Measurements from ENCODE around the gene TFPI.

DNA sequence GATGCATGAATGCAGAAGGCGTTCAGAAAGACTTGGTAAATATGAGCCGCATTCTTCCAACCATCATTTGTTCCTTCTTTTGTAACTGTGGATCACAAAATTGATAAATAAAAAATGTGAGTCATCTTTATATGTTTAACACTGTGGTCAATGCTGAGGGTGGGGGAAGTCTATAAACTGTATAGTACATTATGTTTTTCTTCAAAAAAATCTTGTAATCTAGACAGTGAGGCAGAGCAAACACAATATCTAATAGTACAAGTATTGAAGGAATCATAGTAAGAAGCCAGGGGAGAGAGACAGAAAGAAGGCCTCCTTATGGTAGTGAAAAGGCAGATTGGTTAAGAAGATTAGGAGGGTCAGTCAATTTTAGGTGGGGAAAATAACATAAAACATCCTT lies 75.5 kb downstream of the TFPI start:
- TF ChIP-seq POLR2AphosphoS5 (IDR thresholded peaks at IDR 0.05; ENCODE audit: borderline replicate concordance, low read depth, low read length) (no peak), EZH2 (IDR thresholded peaks at IDR 0.05) (no peak), FOXP2 (optimal IDR thresholded peaks at IDR 0.05; ENCODE audit: control extremely low read depth, extremely low read length, insufficient read depth) (no peak)
